HG03045 (cell line): ENCODE results near the gene KIAA1586.

ENCODE experiments used
- ATAC-seq: cut with Tn5 transposase; IDR thresholded peaks from one replicate; pipeline ENCODE4 v1.9.1; 2021; ENCODE audit warnings: mild to moderate bottlenecking, moderate library complexity; ENCODE audit not compliant: unreplicated experiment

Gene KIAA1586

DNA sequence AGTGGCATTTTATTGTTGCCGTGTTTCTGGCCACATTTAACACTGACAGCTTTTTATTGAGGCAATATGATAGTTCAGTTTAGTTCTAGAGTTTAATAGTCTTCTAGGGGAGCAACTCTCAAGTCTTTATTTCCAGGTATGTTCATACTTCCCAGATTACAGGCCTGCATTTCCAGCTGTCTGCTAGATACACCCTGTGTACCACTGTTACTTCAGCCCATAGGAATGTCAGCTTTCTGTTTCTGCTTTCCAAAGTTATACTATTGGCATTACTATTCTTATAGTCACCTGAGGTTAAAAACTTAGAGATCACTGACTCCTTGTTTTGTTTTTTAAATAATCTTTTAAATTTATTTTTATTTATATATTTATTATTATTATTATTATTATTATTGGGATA is 51.1 kb downstream of the KIAA1586 start:
- no peak for ATAC-seq

DNA sequence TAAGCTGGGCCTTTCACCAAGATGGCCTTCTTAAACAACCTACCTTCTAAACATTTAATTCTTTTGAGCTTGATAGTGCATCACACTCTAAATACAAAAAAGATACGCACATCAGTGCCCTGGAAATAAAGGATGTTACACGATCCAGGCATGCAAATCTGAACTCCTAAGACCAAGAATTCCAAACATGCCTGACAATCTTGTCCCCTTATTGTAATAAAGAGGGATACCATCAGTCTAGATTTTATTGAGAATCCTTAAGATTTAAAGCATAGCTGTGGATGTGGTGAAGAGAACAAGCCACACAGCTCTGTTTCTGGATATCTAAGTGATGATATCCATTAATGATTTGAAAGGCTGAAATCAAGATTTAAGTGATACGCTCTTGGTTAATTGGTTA is 56.5 kb downstream of the KIAA1586 start:
- no peak for ATAC-seq

- ATAC-seq = no peak
Measured at GRCh38 chr6:57104336-57104735, 57.8 kb downstream of the KIAA1586 start.
